Measurements from ENCODE around the gene TDG. TPM values are rescaled to one million over a fixed set of nuclear protein-coding genes. Genes with fewer than 3 reads are reported as not detected.
A peak's percentile ranks its signal among the peaks of the same experiment; 100 is the strongest.
"Not testable (repeated sequence)": the region's sequence is repeated elsewhere in the genome, so short reads cannot be mapped to it uniquely, and the experiment has no call there.

TDG gene
- total RNA-seq, 4 donors from 2014 or later: 5.1 to 17.5 (median 9.0) TPM

DNA sequence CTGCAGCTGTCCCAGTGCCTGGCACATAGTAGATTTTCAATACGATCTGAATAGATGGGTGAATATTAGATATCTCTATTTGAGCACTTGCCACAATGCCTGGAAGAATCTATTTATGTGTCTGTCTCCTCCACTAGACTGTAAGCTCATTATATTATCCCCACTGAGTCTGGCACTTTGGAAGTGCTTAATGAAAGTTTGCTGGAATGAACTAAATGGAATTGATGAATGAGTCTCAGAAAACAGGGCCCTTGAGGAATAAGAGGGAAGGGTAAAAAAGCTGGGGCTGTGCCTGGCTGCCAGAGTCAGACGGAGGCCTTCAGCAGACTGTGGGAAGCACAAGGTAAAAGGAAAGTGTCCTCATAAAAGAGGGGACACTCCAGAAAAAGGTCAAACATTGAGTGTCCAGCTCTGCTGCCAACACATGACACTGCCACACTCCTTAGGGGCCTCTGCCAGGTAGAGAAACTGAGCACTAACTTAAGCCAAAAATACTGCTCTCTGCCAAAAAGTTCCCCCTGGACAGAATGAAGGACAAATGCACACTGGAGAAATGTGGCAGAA, 45.0 kb downstream of the TDG start:
- ATAC-seq (peak in 1 of 2 donors; percentile 20), DNase-seq (no peak)
- Histone ChIP-seq H3K9me3 (no peaks in the 10 kb centered on the region), H3K4me3 (no peak overlapping the region), H3K36me3 (no peaks in the 10 kb centered on the region), H3K4me1 (peaks cover 11 to 17% of the 10 kb centered on the region in 2 donors), H3K27ac (peak overlapping the region; percentile 22 to 72 (median 48)), H3K27me3 (no peaks in the 10 kb centered on the region)
- no peak for TF ChIP-seq POLR2A (IDR thresholded peaks at IDR 0.05)
- no peak for TF ChIP-seq CTCF (IDR thresholded peaks at IDR 0.05 in 4 of 5, conservative IDR thresholded peaks at IDR 0.05 in 1 of 5)
- in situ Hi-C loops (cut with MboI; ENCODE audit: low sequenced_read_pairs in 4 of 4) (no loop called here), intact Hi-C loops (cut with DNase I; ENCODE audit: low total_unique reads) (loop anchor here (1.0 to 2.0 kb wide), 2 partner anchors 44 to 54 kb away; partner anchors contain the start of gene HCFC2)

DNA sequence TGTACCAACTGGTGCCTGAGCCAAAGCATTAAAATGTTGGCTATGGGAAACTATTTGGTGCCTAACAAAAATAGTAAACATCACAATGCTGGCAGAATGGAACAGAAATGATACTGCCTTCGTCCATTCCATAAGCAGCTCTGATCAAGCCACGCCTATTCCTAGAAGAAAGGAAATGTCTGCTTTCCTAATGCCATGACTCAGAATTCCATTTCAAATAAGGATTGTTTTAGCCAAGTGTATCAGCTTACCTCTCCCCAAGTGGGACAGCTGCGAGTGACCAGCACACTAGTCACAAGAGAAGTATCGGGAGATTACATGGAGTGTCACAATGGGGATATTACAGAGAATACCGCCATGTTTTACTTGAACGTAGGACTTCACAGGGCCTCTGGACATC, 45.6 kb downstream of the TDG start:
- TF ChIP-seq CTCF (IDR thresholded peaks at IDR 0.05 in 4 of 5, conservative IDR thresholded peaks at IDR 0.05 in 1 of 5) (no peak), POLR2A (IDR thresholded peaks at IDR 0.05) (no peak)
- ATAC-seq (peak; percentile 99 to 100), DNase-seq (peak; percentile 27 to 44)
- intact Hi-C loops (cut with DNase I; ENCODE audit: low total_unique reads) (loop anchor here (2.0 kb wide), 1 partner anchor 44 kb away; no protein-coding TSS in a partner anchor), in situ Hi-C loops (cut with MboI; ENCODE audit: low sequenced_read_pairs in 4 of 4) (no loop called here)
- Histone ChIP-seq H3K9me3 (no peaks in the 10 kb centered on the region), H3K36me3 (no peaks in the 10 kb centered on the region), H3K27ac (peak overlapping the region; percentile 41 to 72 (median 52)), H3K4me3 (no peak overlapping the region), H3K27me3 (no peaks in the 10 kb centered on the region), H3K4me1 (peaks cover 11 to 17% of the 10 kb centered on the region in 2 donors)

- no peak overlapping the region for H3K4me3 ChIP-seq
- H3K4me1 ChIP-seq: peaks cover 11 to 17% of the 10 kb centered on the region in 2 donors
- no peaks in the 10 kb centered on the region for H3K36me3 ChIP-seq
- intact Hi-C loops (cut with DNase I; ENCODE audit: low total_unique reads) (no loop called here), in situ Hi-C loops (cut with MboI; ENCODE audit: low sequenced_read_pairs in 4 of 4) (no loop called here)
- no peak overlapping the region for H3K27ac ChIP-seq
- no peaks in the 10 kb centered on the region for H3K27me3 ChIP-seq
- ATAC-seq (no peak), DNase-seq (no peak)
- TF ChIP-seq POLR2A (IDR thresholded peaks at IDR 0.05) (no peak), CTCF (IDR thresholded peaks at IDR 0.05 in 4 of 5, conservative IDR thresholded peaks at IDR 0.05 in 1 of 5) (no peak)
- no peaks in the 10 kb centered on the region for H3K9me3 ChIP-seq
Observed at GRCh38 chr12:104012331-104012730, 46.7 kb downstream of the TDG start.

DNA sequence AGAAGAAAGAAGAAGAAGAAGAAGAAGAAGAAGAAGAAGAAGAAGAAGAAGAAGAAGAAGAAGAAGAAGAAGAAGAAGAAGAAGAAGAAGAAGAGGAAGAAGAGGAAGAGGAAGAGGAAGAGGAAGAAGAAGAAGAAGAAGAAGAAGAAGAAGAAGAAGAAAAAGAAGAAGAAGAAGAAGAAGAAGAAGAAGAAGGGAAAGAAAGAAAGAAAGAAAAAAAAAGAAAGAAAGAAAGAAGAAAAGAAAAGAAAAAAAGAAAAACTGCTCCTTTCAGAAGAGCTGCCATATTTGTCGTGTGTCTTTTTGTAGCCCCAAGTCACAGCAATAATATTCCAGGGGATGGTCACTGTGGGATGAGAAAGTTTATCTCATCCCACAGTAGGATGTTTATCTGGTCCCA, 56.2 kb downstream of the TDG start:
- in situ Hi-C loops (cut with MboI; ENCODE audit: low sequenced_read_pairs in 4 of 4); H3K9me3 ChIP-seq; intact Hi-C loops (cut with DNase I; ENCODE audit: low total_unique reads); H3K4me3 ChIP-seq; DNase-seq; ATAC-seq; H3K36me3 ChIP-seq; H3K27ac ChIP-seq; H3K4me1 ChIP-seq; H3K27me3 ChIP-seq: not testable (repeated sequence)

DNA sequence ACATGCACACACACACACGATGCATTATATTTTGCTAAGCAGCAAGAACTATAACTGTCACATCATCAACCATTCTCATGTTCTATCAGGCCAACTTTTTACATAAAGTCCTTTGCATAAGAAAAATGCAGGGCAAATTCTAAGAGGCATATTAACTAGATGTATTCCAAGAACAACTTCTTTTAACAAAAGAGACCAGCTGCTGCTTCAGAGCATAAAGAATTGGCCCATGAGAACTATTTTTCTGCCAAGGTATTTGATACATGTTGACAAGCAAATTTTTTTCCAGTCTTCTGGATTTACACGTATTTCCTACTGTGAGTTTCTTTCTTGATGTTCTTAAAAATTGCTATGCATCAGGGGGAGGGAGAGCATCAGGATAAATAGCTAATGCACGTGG, 57.1 kb downstream of the TDG start:
- no peaks in the 10 kb centered on the region for H3K9me3 ChIP-seq
- no peak overlapping the region for H3K27ac ChIP-seq
- intact Hi-C loops (cut with DNase I; ENCODE audit: low total_unique reads): no loop called here
- peaks cover 0 to 3% (median 0%) of the 10 kb centered on the region in 3 donors for H3K27me3 ChIP-seq
- in situ Hi-C loops (cut with MboI; ENCODE audit: low sequenced_read_pairs in 4 of 4): no loop called here
- H3K4me1 ChIP-seq: no peaks in the 10 kb centered on the region
- DNase-seq: no peak
- H3K36me3 ChIP-seq: no peaks in the 10 kb centered on the region
- no peak for TF ChIP-seq CTCF (IDR thresholded peaks at IDR 0.05 in 4 of 5, conservative IDR thresholded peaks at IDR 0.05 in 1 of 5)
- TF ChIP-seq POLR2A (IDR thresholded peaks at IDR 0.05): no peak
- no peak overlapping the region for H3K4me3 ChIP-seq
- no peak for ATAC-seq

All from gastrocnemius medialis (tissue), 4 donors.